Measurements from ENCODE around the gene RAB3IP. TPM values are rescaled to one million over a fixed set of nuclear protein-coding genes. Genes with fewer than 3 reads are reported as not detected.

Gene RAB3IP
- total RNA-seq, 2 experiments from 2014 or later: 15.2 to 19.6 TPM

DNA sequence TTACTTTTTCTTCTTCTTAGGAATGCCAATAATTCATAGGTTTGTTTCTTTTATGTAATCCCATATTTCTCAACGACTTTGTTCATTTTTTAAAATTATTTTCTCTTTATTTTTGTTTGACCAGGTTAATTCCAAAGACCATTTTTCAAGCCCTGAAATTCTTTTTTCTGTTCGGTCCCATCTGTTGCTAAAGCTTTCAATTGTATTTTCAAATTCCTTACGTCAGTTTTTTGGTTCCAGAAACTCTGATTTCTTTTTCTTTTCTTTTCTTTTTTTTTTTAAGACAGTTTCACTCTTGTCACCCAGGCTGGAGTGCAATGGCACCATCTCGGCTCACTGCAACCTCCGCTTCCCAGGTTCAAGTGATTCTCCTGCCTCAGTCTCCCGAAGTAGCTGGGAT, 27.6 kb downstream of the RAB3IP start:
- peaks cover 19% of the 10 kb centered on the region for H3K9me3 Mint-ChIP-seq
- POLR2A ChIA-PET: no interaction called here
- intact Hi-C loops (cut with DNase I, micrococcal nuclease): no loop called here

GRCh38 chr12:69779928-69780327, 41.3 kb downstream of the RAB3IP start:
- intact Hi-C loops (cut with DNase I, micrococcal nuclease): no loop called here
- H3K27me3 ChIP-seq (ENCODE audit: control insufficient read depth in 1 of 2, insufficient read depth in 2 of 2, low read length in 2 of 2): no peaks in the 10 kb centered on the region
- ChIA-PET CTCF (no interaction called here), POLR2A (no interaction called here)
- no peak overlapping the region for H3K4me3 ChIP-seq (ENCODE audit: low read length)
- H3K36me3 ChIP-seq (ENCODE audit: insufficient read depth, low read length): no peaks in the 10 kb centered on the region
- H3K4me1 ChIP-seq (ENCODE audit: insufficient read depth, low read length): no peaks in the 10 kb centered on the region
- H3K27ac ChIP-seq (ENCODE audit: low read depth in 1 of 2, low read length in 2 of 2): no peak overlapping the region
- TF ChIP-seq CTCF (IDR thresholded peaks at IDR 0.05): no peak
- Mint-ChIP-seq H3K36me3 (ENCODE audit: low read depth) (peaks cover 54% of the 10 kb centered on the region), H3K27me3 (no peaks in the 10 kb centered on the region), H3K4me1 (ENCODE audit: low read depth) (peaks cover 5% of the 10 kb centered on the region), H3K4me3 (no peak overlapping the region), H3K27ac (no peak overlapping the region), H3K9me3 (peaks cover 3% of the 10 kb centered on the region)
- H3K9me3 ChIP-seq (ENCODE audit: control insufficient read depth in 1 of 2, insufficient read depth in 1 of 2, low read length in 2 of 2): peaks cover 0 to 8% of the 10 kb centered on the region in 2 experiments
- no peak for ATAC-seq (ENCODE audit: poor library complexity)
- no peak for DNase-seq

More for the DNA sequence above, 27.6 kb downstream of the RAB3IP start:
- Mint-ChIP-seq H3K4me1 (ENCODE audit: low read depth) (no peaks in the 10 kb centered on the region), H3K27me3 (no peaks in the 10 kb centered on the region), H3K4me3 (no peak overlapping the region), H3K27ac (no peak overlapping the region), H3K36me3 (ENCODE audit: low read depth) (peaks cover 94% of the 10 kb centered on the region)
- H3K4me3 ChIP-seq (ENCODE audit: low read length): no peak overlapping the region
- no peak for DNase-seq
- peaks cover 35 to 41% of the 10 kb centered on the region in 2 experiments for H3K9me3 ChIP-seq (ENCODE audit: control insufficient read depth in 1 of 2, insufficient read depth in 1 of 2, low read length in 2 of 2)
- CTCF ChIA-PET: no interaction called here
- TF ChIP-seq CTCF (IDR thresholded peaks at IDR 0.05): no peak
- H3K27me3 ChIP-seq (ENCODE audit: control insufficient read depth in 1 of 2, insufficient read depth in 2 of 2, low read length in 2 of 2): no peaks in the 10 kb centered on the region
- H3K4me1 ChIP-seq (ENCODE audit: insufficient read depth, low read length): no peaks in the 10 kb centered on the region
- ATAC-seq (ENCODE audit: poor library complexity): no peak
- H3K27ac ChIP-seq (ENCODE audit: low read depth in 1 of 2, low read length in 2 of 2): no peak overlapping the region
- H3K36me3 ChIP-seq (ENCODE audit: insufficient read depth, low read length): peaks cover 18% of the 10 kb centered on the region

- Mint-ChIP-seq H3K4me1 (ENCODE audit: low read depth) (peaks cover 5% of the 10 kb centered on the region), H3K9me3 (peaks cover 3% of the 10 kb centered on the region), H3K27me3 (no peaks in the 10 kb centered on the region), H3K4me3 (no peak overlapping the region), H3K36me3 (ENCODE audit: low read depth) (peaks cover 88% of the 10 kb centered on the region), H3K27ac (no peak overlapping the region)
- intact Hi-C loops (cut with DNase I, micrococcal nuclease): no loop called here
- POLR2A ChIA-PET: interaction anchor here (1.3 kb wide), 1 partner anchor 9 kb away, joined by 4 read pairs; no protein-coding TSS in a partner anchor
- no peak for TF ChIP-seq CTCF (IDR thresholded peaks at IDR 0.05)
- CTCF ChIA-PET: no interaction called here
- ATAC-seq (ENCODE audit: poor library complexity): no peak
- H3K27ac ChIP-seq (ENCODE audit: low read depth in 1 of 2, low read length in 2 of 2): no peak overlapping the region
- H3K36me3 ChIP-seq (ENCODE audit: insufficient read depth, low read length): peaks cover 9% of the 10 kb centered on the region
- no peak overlapping the region for H3K4me3 ChIP-seq (ENCODE audit: low read length)
- no peaks in the 10 kb centered on the region for H3K27me3 ChIP-seq (ENCODE audit: control insufficient read depth in 1 of 2, insufficient read depth in 2 of 2, low read length in 2 of 2)
- peaks cover 0 to 8% of the 10 kb centered on the region in 2 experiments for H3K9me3 ChIP-seq (ENCODE audit: control insufficient read depth in 1 of 2, insufficient read depth in 1 of 2, low read length in 2 of 2)
- no peaks in the 10 kb centered on the region for H3K4me1 ChIP-seq (ENCODE audit: insufficient read depth, low read length)
- DNase-seq: no peak
Measured at GRCh38 chr12:69783365-69783764, 44.7 kb downstream of the RAB3IP start.
